Uterus (tissue), 2 donors: ENCODE measurements around the gene ULK4.

Experiments
- POLR2A ChIP-seq, 2 donors: fragments of 450-650 bp; IDR thresholded peaks; one replicate each; pipeline ENCODE4 v1.6.1; 2016; ENCODE audit warnings: antibody characterized with exemption in 2 of 2, mild to moderate bottlenecking in 1 of 2, moderate library complexity in 1 of 2
- TF ChIP-seq, protein P1 (sequence below), 4 experiments: fragments of 200-600 bp in 2 of 4; fragments of 450-650 bp in 2 of 4; sonication (generic) in 2 of 4; IDR thresholded peaks; one replicate each; pipeline ENCODE4 v1.5.1; 2016 to 2019; ENCODE audit warnings: antibody characterized with exemption in 4 of 4, mild to moderate bottlenecking in 2 of 4, moderate library complexity in 1 of 4

DNA sequence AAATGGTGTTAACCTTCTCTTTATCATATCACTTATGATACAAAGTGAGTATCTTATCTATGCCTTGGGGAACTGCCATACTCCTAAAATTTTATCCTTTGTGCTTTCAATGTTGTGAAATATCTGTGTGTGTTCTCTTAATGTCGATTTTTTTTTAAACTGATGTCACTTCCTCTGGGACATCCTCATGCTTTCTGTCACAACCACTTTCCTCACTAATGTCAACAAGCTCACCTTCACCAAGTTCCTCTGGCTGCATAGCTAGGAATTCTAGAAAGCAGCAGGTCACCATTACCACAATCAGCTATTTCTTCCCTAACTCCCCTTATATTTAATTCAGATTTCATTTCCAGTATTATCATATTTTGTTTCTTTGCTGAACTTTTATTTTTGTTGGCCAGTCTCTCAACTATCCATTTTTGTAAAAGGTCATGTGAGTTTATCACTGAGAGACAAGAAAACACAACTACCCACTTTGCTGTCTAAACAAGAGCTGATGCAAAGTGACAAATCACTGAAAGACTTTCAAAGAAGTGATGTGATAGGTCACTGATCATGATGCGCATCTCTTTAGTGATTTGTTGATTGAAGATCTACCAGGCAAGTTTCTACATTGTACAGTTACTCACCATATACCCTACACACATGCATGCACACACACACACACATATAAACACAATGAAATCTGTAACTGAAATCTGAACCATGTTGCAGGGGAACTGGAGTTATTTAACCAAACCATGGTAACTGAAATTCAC lies 369.0 kb downstream of the ULK4 start:
- TF ChIP-seq, protein P1, sequence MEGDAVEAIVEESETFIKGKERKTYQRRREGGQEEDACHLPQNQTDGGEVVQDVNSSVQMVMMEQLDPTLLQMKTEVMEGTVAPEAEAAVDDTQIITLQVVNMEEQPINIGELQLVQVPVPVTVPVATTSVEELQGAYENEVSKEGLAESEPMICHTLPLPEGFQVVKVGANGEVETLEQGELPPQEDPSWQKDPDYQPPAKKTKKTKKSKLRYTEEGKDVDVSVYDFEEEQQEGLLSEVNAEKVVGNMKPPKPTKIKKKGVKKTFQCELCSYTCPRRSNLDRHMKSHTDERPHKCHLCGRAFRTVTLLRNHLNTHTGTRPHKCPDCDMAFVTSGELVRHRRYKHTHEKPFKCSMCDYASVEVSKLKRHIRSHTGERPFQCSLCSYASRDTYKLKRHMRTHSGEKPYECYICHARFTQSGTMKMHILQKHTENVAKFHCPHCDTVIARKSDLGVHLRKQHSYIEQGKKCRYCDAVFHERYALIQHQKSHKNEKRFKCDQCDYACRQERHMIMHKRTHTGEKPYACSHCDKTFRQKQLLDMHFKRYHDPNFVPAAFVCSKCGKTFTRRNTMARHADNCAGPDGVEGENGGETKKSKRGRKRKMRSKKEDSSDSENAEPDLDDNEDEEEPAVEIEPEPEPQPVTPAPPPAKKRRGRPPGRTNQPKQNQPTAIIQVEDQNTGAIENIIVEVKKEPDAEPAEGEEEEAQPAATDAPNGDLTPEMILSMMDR (IDR thresholded peaks at IDR 0.05), result no peak
- no peak for TF ChIP-seq POLR2A (IDR thresholded peaks at IDR 0.05)
